K562 (cell line): ENCODE measurements around the gene PBX2. TPM values are rescaled to one million over a fixed set of nuclear protein-coding genes. Genes with fewer than 3 reads are reported as not detected.

Experiments used
- ATF6 ChIP-seq: sonication (generic); formaldehyde crosslinking; IDR thresholded peaks from 2 replicates; pipeline ENCODE4 v1.4.0; 2020; ENCODE audit warnings: mild to moderate bottlenecking, missing genetic modification reagents
- GABPB1 ChIP-seq: sonication (generic); formaldehyde crosslinking; IDR thresholded peaks from 2 replicates; pipeline ENCODE4 v1.8.0; 2022; ENCODE audit warnings: mild to moderate bottlenecking, missing genetic modification reagents
- MNT ChIP-seq, 2 experiments: fragments of 450-650 bp; conservative IDR thresholded peaks; 2 replicates each; pipeline ENCODE4 v1.6.1; 2017; ENCODE audit warnings: mild to moderate bottlenecking in 2 of 2, moderate library complexity in 2 of 2
- PTTG1 ChIP-seq: fragments of 450-650 bp; IDR thresholded peaks from 2 replicates; pipeline ENCODE4 v1.6.1; 2016; ENCODE audit warnings: low read depth, mild to moderate bottlenecking, missing genetic modification characterization, missing compliant biosample characterization
- ZBTB1 ChIP-seq: sonication (generic); formaldehyde crosslinking; IDR thresholded peaks from 2 replicates; pipeline ENCODE4 v1.8.1; 2023; ENCODE audit warnings: missing genetic modification reagents, low read depth, mild to moderate bottlenecking, borderline replicate concordance
- ZNF740 ChIP-seq, 3 experiments: fragments of 200-800 bp in 1 of 3; sonication (Bioruptor generic) in 1 of 3; sonication (generic) in 1 of 3; formaldehyde crosslinking in 1 of 3; IDR thresholded peaks; 2 replicates each; pipeline versions ENCODE4 v1.6.1 to v1.8.0; 2016 to 2022; ENCODE audit warnings: mild to moderate bottlenecking in 2 of 3, missing compliant biosample characterization in 2 of 3, missing genetic modification characterization in 2 of 3, missing genetic modification reagents in 1 of 3
- polyA plus RNA-seq, 8 experiments: library from polyadenylated mRNA; depleted of rRNA in 4 of 8; stranded (reverse) in 5 of 8; unstranded in 3 of 8; fragments of >200 nt; fragmentation: Nextera tagmentation in 2 of 8; fragmentation: Illumina TruSeq in 1 of 8; extraction: Ambion mirVana in 2 of 8; extraction: Trizol in 1 of 8; gene quantifications; 2 replicates each; pipeline versions ENCODE4 v1.2.1 to v1.2.3, GENCODE V29; 2011 to 2014; ENCODE audit warnings: inconsistent platforms in 1 of 8, missing spikeins in 1 of 8
- total RNA-seq, 7 experiments: library from RNA; depleted of rRNA in 6 of 7; stranded (reverse); fragments of >200 nt in 6 of 7; fragmentation: Illumina TruSeq in 2 of 7; extraction: Trizol in 2 of 7; gene quantifications; 2 replicates each; pipeline versions ENCODE4 v1.2.1 to v1.2.3, GENCODE V29; 2011 to 2021; ENCODE audit warnings: low replicate concordance in 1 of 7

The PBX2 gene
- total and polyA plus RNA-seq, 9 of the 15 experiments (the other 6 are each of a cell fraction or from before 2014, with no cell fraction given), result 1.9 to 134 (median 62.5) TPM

- TF ChIP-seq MNT (conservative IDR thresholded peaks at IDR 0.05), result no peak
- no peak for TF ChIP-seq PTTG1
- peak; percentile 49; the same call in 1 of the 2 replicates for TF ChIP-seq ZNF740 (CRISPR knock-in tag; IDR thresholded peaks at IDR 0.05)
- TF ChIP-seq ZNF740 (tag; IDR thresholded peaks at IDR 0.05), result no peak
- TF ChIP-seq ZBTB1, result 0 out of 2 replicates have a peak, but pooled peaks have one; percentile 25
- peak; percentile 24; the same call in 1 of the 2 replicates for TF ChIP-seq GABPB1 (CRISPR knock-in tag)
- TF ChIP-seq ATF6 (CRISPR knock-in tag), result no peak
- TF ChIP-seq, all 486 proteins: peak for 9
Measured at GRCh38 chr6:32190911-32191677, 1.1 kb upstream of the PBX2 start (continued).
